ENCODE data around the gene CSNK1A1L.

- TF ChIP-seq CTCF (IDR thresholded peaks at IDR 0.05) (no peak), POLR2AphosphoS5 (IDR thresholded peaks at IDR 0.05) (no peak)
Measured at GRCh38 chr13:37149380-37149779, 43.9 kb upstream of the CSNK1A1L start.
